ENCODE data around the gene ZSCAN10. TPM values are rescaled to one million over a fixed set of nuclear protein-coding genes. Genes with fewer than 3 reads are reported as not detected.

The ZSCAN10 gene
- polyA plus RNA-seq, 1 donor from 2014 or later = 0.10 TPM

GRCh38 chr16:3051009-3051408 lies 48.1 kb downstream of the ZSCAN10 start:
- H3K79me2 ChIP-seq (replicated peaks; ENCODE audit: insufficient read depth, low read length) = no peaks in the 10 kb centered on the region
- no peak overlapping the region for H3K4me3 ChIP-seq (ENCODE audit: low read length)
- no peaks in the 10 kb centered on the region for H3K9me2 ChIP-seq (ENCODE audit: insufficient read depth, low read length)
- no peak overlapping the region for H3K27ac ChIP-seq (ENCODE audit: low read length)
- no peak overlapping the region for H3K4me2 ChIP-seq (ENCODE audit: low read length)
- H3K9ac ChIP-seq (ENCODE audit: low read length) = no peak overlapping the region
- H2AFZ ChIP-seq (ENCODE audit: low read depth, low read length) = no peak overlapping the region
- H4K20me1 ChIP-seq (ENCODE audit: insufficient read depth) = no peaks in the 10 kb centered on the region
- TF ChIP-seq RAD21 (conservative IDR thresholded peaks at IDR 0.05) (no peak), EZH2 (IDR thresholded peaks at IDR 0.05; ENCODE audit: borderline replicate concordance, insufficient read depth, low read length, poor library complexity, severe bottlenecking) (no peak), POLR2AphosphoS5 (IDR thresholded peaks at IDR 0.05) (no peak), SMC3 (conservative IDR thresholded peaks at IDR 0.05; ENCODE audit: poor library complexity) (no peak), TAF1 (IDR thresholded peaks at IDR 0.05; ENCODE audit: low read depth) (no peak), EP300 (conservative IDR thresholded peaks at IDR 0.05; ENCODE audit: poor library complexity, severe bottlenecking) (no peak), CTCF (IDR thresholded peaks at IDR 0.05; ENCODE audit: poor library complexity, severe bottlenecking) (no peak)
- TF ChIP-seq, protein P1, sequence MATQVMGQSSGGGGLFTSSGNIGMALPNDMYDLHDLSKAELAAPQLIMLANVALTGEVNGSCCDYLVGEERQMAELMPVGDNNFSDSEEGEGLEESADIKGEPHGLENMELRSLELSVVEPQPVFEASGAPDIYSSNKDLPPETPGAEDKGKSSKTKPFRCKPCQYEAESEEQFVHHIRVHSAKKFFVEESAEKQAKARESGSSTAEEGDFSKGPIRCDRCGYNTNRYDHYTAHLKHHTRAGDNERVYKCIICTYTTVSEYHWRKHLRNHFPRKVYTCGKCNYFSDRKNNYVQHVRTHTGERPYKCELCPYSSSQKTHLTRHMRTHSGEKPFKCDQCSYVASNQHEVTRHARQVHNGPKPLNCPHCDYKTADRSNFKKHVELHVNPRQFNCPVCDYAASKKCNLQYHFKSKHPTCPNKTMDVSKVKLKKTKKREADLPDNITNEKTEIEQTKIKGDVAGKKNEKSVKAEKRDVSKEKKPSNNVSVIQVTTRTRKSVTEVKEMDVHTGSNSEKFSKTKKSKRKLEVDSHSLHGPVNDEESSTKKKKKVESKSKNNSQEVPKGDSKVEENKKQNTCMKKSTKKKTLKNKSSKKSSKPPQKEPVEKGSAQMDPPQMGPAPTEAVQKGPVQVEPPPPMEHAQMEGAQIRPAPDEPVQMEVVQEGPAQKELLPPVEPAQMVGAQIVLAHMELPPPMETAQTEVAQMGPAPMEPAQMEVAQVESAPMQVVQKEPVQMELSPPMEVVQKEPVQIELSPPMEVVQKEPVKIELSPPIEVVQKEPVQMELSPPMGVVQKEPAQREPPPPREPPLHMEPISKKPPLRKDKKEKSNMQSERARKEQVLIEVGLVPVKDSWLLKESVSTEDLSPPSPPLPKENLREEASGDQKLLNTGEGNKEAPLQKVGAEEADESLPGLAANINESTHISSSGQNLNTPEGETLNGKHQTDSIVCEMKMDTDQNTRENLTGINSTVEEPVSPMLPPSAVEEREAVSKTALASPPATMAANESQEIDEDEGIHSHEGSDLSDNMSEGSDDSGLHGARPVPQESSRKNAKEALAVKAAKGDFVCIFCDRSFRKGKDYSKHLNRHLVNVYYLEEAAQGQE (IDR thresholded peaks at IDR 0.05; ENCODE audit: borderline replicate concordance) = no peak
- H3F3A ChIP-seq (ENCODE audit: insufficient read depth, low read length, poor library complexity, severe bottlenecking) = no peaks in the 10 kb centered on the region
- no peaks in the 10 kb centered on the region for H3K9me3 ChIP-seq (ENCODE audit: low read length)
- peaks cover 37% of the 10 kb centered on the region for H3K27me3 ChIP-seq (ENCODE audit: insufficient read depth, low read depth, low read length)
- H3K36me3 ChIP-seq (ENCODE audit: insufficient read depth, low read length) = no peaks in the 10 kb centered on the region

DNA sequence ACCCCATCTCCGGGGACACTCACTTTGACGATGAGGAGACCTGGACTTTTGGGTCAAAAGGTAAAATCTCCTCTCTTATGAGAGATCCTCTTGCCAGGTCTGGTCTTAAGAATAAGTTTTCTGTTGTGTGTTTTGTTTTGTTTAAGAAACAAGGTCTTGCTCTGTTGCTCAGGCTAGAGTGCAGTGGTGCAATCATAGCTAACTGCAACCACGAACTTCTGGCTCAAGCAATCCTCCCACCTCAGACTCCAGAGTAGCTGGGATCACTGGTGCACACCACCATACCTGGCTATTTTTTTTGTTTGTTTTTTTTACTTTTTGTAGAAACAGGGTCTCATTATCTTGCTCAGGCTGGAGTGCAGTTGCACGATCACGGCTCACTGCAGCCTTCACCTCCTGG lies 48.6 kb downstream of the ZSCAN10 start:
- Histone ChIP-seq H2AFZ (ENCODE audit: low read depth, low read length) (no peak overlapping the region), H3K27me3 (ENCODE audit: insufficient read depth, low read depth, low read length) (peaks cover 42% of the 10 kb centered on the region), H3K4me3 (ENCODE audit: low read length) (no peak overlapping the region), H3K36me3 (ENCODE audit: insufficient read depth, low read length) (no peaks in the 10 kb centered on the region), H3K9me3 (ENCODE audit: low read length) (no peaks in the 10 kb centered on the region), H3F3A (ENCODE audit: insufficient read depth, low read length, poor library complexity, severe bottlenecking) (no peaks in the 10 kb centered on the region), H3K79me2 (replicated peaks; ENCODE audit: insufficient read depth, low read length) (no peaks in the 10 kb centered on the region), H3K27ac (ENCODE audit: low read length) (no peak overlapping the region), H3K4me2 (ENCODE audit: low read length) (no peak overlapping the region), H3K9ac (ENCODE audit: low read length) (no peak overlapping the region), H3K9me2 (ENCODE audit: insufficient read depth, low read length) (no peaks in the 10 kb centered on the region), H4K20me1 (ENCODE audit: insufficient read depth) (no peaks in the 10 kb centered on the region)
- TF ChIP-seq MXI1 (conservative IDR thresholded peaks at IDR 0.05; ENCODE audit: poor library complexity, severe bottlenecking) (no peak), CTCF (IDR thresholded peaks at IDR 0.05; ENCODE audit: poor library complexity, severe bottlenecking) (no peak), TAF1 (IDR thresholded peaks at IDR 0.05; ENCODE audit: low read depth) (no peak), POLR2AphosphoS5 (IDR thresholded peaks at IDR 0.05) (no peak), SMC3 (conservative IDR thresholded peaks at IDR 0.05; ENCODE audit: poor library complexity) (no peak), RAD21 (conservative IDR thresholded peaks at IDR 0.05) (no peak), EZH2 (IDR thresholded peaks at IDR 0.05; ENCODE audit: borderline replicate concordance, insufficient read depth, low read length, poor library complexity, severe bottlenecking) (no peak), EP300 (conservative IDR thresholded peaks at IDR 0.05; ENCODE audit: poor library complexity, severe bottlenecking) (no peak)
- TF ChIP-seq, protein P1 (IDR thresholded peaks at IDR 0.05; ENCODE audit: borderline replicate concordance) = no peak

Data from neural cell (in vitro differentiated cells).